Measurements from ENCODE around the gene CCDC171. TPM values are rescaled to one million over a fixed set of nuclear protein-coding genes. Genes with fewer than 3 reads are reported as not detected.

The CCDC171 gene
- total and polyA plus RNA-seq, 10 of the 15 experiments (the other 5 are each of a cell fraction or from before 2014, with no cell fraction given) = 1.00 to 7.2 (median 2.8) TPM

- no peak for TF ChIP-seq E4F1 (IDR thresholded peaks at IDR 0.05; ENCODE audit: borderline replicate concordance, partially characterized antibody)
- TF ChIP-seq SREBF2 (IDR thresholded peaks at IDR 0.05; ENCODE audit: low read length) = no peak
- TF ChIP-seq CREM (IDR thresholded peaks at IDR 0.05; ENCODE audit: low read depth) = no peak
- no peak for TF ChIP-seq TCF12 (IDR thresholded peaks at IDR 0.05; ENCODE audit: low read depth, low read length)
- no peak for TF ChIP-seq NFYA (IDR thresholded peaks at IDR 0.05; ENCODE audit: borderline replicate concordance, low read depth, low read length)
- no peak for TF ChIP-seq EED (IDR thresholded peaks at IDR 0.05; ENCODE audit: low read depth)
- TF ChIP-seq EP300 (IDR thresholded peaks at IDR 0.05; ENCODE audit: borderline replicate concordance in 1 of 2, control insufficient read depth in 1 of 2, low read depth in 2 of 2, low read length in 2 of 2) = no peak
- TF ChIP-seq POLR2A (IDR thresholded peaks at IDR 0.05; ENCODE audit: low read depth, low read length) = no peak
Observed at GRCh38 chr9:15543047-15543813, 9.6 kb upstream of the CCDC171 start (continued).

- SMC1A ChIA-PET (ENCODE audit: uncharacterized antibody, unreplicated experiment) = interaction anchor here (0.8 to 2.0 kb wide), 3 partner anchors 12 to 692 kb away, joined by 3 to 11 read pairs (median 3); no protein-coding TSS in a partner anchor
- POLR2A ChIA-PET = no interaction called here
- Histone ChIP-seq H3K79me2 (ENCODE audit: control insufficient read depth, insufficient read depth, low read length) (no peaks in the 10 kb centered on the region), H3K4me3 (no peak overlapping the region), H3K36me3 (ENCODE audit: control insufficient read depth in 2 of 2, insufficient read depth in 2 of 2, low read length in 1 of 2) (no peaks in the 10 kb centered on the region), H3K4me1 (ENCODE audit: control insufficient read depth, insufficient read depth, low read length) (peaks cover 8% of the 10 kb centered on the region), H3K27me3 (replicated peaks in 1 of 2; ENCODE audit: control insufficient read depth in 2 of 2, insufficient read depth in 2 of 2, low read length in 1 of 2) (no peaks in the 10 kb centered on the region), H4K20me1 (ENCODE audit: control insufficient read depth, insufficient read depth) (no peaks in the 10 kb centered on the region), H3K4me2 (ENCODE audit: control insufficient read depth, insufficient read depth) (no peak overlapping the region), H3K9me3 (replicated peaks; ENCODE audit: control insufficient read depth, insufficient read depth, low read length) (no peaks in the 10 kb centered on the region), H3K27ac (ENCODE audit: control insufficient read depth, insufficient read depth) (no peak overlapping the region), H3K9ac (ENCODE audit: control insufficient read depth, insufficient read depth, low read length) (no peak overlapping the region), H2AFZ (ENCODE audit: control insufficient read depth, low read depth, low read length) (no peak overlapping the region)
- no TSS peak for BruUV-seq (replicated peaks)
- CTCF ChIA-PET = no interaction called here
- 95% methylated on average over 2 of the region's 2 CpGs for WGBS (ENCODE audit: insufficient coverage, insufficient replicate concordance, low lambda C conversion rate, missing lambda C conversion rate)
- in situ Hi-C loops (cut with MboI) = no loop called here
- no peak for DNase-seq (ENCODE audit: low read depth, low spot score)
- no peak for FAIRE-seq
- RAD21 ChIA-PET (ENCODE audit: unreplicated experiment) = no interaction called here
- no peak for ATAC-seq
- intact Hi-C loops (cut with micrococcal nuclease; ENCODE audit: unreplicated experiment) = loop anchor here (5.0 kb wide), 1 partner anchor 58 kb away; no protein-coding TSS in a partner anchor
- TF ChIP-seq DPF2 (IDR thresholded peaks at IDR 0.05) (no peak), RELB (IDR thresholded peaks at IDR 0.05; ENCODE audit: low read depth) (no peak), KAT2A (conservative IDR thresholded peaks at IDR 0.05; ENCODE audit: control insufficient read depth, low read depth, low read length) (no peak), FOXM1 (IDR thresholded peaks at IDR 0.05; ENCODE audit: low read depth, low read length) (no peak), BHLHE40 (IDR thresholded peaks at IDR 0.05; ENCODE audit: borderline replicate concordance in 1 of 2, low read depth in 2 of 2, low read length in 1 of 2) (no peak), ZNF622 (IDR thresholded peaks at IDR 0.05) (no peak), ZBTB4 (CRISPR knock-in tag; IDR thresholded peaks at IDR 0.05) (no peak), SUPT20H (IDR thresholded peaks at IDR 0.05; ENCODE audit: borderline replicate concordance, control insufficient read depth, low read depth, low read length) (no peak)
Observed at GRCh38 chr9:15549611-15550010, 3.2 kb upstream of the CCDC171 start.

Measured in GM12878 (cell line).